Urothelium cell line (cell line): ENCODE results near the gene SLC38A1.
"Not testable (repeated sequence)": the region's sequence is repeated elsewhere in the genome, so short reads cannot be mapped to it uniquely, and the experiment has no call there.

Experiments
- DNase-seq: peaks from one replicate; pipeline ENCODE4 v3.0.0; 2011; ENCODE audit warnings: low spot score, mixed read lengths
- FAIRE-seq: peaks from 2 replicates; lab custom pipeline; 2011; peaks lifted over from hg19 to GRCh38; lab: Jason Lieb, UNC

SLC38A1 gene

DNA sequence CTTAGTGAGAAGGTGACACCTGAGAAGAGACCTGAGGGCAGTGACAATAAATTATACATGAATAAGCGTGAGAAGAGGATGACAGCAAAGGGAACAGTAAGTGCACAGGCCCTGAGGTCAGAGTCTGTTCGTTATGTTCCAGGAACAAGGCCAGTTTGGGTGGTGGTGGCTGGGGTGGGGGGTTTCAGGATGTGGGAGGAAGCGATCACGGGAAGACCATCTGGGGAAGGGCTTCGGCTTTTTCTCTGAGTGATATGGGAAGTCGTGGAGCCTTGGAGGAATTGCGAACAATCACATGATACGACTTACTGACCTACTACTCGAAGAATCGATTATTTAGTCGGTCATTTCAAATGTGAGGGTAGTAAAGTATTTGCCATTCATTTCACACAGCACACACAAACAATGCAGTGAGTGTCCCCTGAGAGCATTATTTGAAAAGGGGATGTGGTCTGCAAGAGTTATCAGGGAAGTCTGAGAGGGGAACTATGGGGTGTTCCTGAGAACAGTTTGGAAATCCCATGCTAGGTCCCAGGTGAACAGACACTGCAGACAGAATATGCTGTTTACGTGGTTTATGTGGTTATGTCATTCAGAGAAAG lies 94.7 kb downstream of the SLC38A1 start:
- no peak for DNase-seq
- FAIRE-seq: no peak

- DNase-seq (no peak), FAIRE-seq (no peak)
Observed at GRCh38 chr12:46168426-46168825, 100.4 kb downstream of the SLC38A1 start.

GRCh38 chr12:46167412-46167811 lies 101.4 kb downstream of the SLC38A1 start:
- FAIRE-seq (no peak), DNase-seq (no peak)

- no peak for DNase-seq
- FAIRE-seq: no peak
Observed at GRCh38 chr12:46165191-46165590, 103.7 kb downstream of the SLC38A1 start.

GRCh38 chr12:46164186-46164761 lies 104.6 kb downstream of the SLC38A1 start:
- DNase-seq: no peak
- no peak for FAIRE-seq

DNA sequence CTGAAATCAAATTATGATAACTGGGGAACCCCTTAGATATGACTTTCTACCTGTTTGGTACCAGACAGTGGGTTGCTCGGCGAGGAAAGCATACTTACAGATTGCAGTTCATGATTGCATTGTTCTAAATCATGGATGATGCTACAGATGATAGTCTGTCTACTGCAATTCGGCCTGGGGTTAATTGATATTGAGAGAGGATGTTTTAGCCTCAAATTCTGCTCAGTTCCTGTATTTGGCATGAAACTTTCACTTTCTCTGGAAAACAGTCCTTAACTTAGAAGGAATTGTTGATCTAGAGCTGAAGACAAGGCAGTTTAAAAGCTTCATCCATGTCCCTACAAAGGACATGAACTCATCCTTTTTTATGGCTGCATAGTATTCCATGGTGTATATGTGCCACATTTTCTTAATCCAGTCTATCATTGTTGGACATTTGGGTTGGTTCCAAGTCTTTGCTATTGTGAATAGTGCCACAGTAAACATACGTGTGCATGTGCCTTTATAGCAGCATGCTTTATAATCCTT lies 106.2 kb downstream of the SLC38A1 start:
- not testable (repeated sequence) for FAIRE-seq, DNase-seq

- FAIRE-seq (no peak), DNase-seq (no peak)
Observed at GRCh38 chr12:46160981-46161690, 107.7 kb downstream of the SLC38A1 start.

DNA sequence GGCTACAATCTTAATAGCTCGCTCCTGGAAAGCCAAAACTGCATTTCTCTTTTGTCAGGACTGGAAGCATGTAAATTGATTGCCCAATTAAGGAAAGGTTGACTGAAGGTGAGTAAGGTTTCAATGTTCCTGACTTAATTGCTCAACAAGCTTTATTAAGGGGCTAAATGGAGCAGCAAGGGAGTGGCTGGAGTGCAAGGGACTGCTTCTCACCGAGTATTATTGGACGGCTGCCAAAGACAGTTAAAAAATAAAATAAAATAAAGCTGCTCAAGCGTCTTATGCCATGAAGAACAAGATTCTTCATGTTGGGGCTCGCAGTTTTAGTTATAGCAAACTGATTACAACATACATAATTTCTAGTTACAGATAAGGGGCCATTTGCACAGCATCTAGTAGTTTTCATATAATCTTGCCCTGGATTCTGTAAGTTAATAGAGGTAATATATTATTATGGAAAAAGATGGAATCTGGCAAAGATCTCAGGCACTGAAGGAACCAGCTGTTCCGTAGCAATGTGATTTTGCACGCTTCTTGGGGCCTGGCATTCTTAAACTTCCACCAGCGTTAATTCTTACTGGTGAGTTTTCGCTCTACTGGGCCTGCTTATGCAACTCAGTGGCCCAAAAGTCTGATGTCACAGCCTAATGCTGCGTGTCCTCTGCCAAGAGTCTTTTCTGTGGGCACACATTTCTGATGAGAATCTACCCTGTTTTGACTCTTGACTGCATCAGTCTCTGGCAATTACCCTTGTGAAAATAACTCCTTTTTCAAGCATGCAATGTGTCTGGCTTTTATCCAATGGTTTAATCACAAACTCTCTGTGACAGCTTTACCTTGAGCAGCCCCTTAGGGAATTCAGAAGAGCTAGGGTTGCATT lies 108.5 kb downstream of the SLC38A1 start:
- DNase-seq (no peak), FAIRE-seq (no peak)

- no peak for DNase-seq
- FAIRE-seq: no peak
Observed at GRCh38 chr12:46159309-46159901, 109.4 kb downstream of the SLC38A1 start.

- DNase-seq: no peak
- no peak for FAIRE-seq
Observed at GRCh38 chr12:46158501-46158900, 110.3 kb downstream of the SLC38A1 start.

DNA sequence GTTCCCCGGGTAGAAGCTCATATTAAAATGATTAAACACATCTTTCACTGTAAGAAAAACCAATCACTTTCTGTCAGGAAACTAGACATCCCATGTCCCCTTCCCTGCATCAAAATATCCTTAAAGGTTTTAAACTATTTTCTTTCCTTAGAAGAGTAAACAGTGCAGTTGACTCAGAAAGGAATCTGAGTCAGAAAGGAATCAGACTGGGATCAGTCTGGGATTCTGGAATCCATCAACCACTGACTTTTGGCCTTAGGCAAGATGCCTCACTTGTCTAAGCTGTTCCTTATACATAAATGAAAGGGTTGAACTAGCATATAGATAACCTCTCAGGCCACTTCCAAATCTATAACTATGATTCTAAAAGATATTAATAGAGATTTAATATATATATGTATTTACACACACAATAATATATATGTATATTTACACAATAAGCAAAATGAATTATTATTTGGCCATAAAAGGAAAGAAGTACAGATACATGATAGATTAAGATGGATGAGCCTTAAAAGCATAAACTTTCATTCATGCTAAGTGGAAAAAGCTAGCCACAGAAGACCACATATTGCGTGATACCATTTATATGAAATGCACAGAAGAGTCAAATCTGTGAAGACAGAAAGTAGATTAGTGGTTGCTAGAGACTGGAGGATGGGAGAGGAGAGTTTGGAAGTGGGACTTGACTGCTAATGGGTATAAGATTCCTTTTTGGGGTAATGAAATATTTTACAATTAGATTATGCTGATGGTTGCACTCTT lies 114.4 kb downstream of the SLC38A1 start:
- peak; percentile 12 for DNase-seq
- FAIRE-seq: no peak

DNA sequence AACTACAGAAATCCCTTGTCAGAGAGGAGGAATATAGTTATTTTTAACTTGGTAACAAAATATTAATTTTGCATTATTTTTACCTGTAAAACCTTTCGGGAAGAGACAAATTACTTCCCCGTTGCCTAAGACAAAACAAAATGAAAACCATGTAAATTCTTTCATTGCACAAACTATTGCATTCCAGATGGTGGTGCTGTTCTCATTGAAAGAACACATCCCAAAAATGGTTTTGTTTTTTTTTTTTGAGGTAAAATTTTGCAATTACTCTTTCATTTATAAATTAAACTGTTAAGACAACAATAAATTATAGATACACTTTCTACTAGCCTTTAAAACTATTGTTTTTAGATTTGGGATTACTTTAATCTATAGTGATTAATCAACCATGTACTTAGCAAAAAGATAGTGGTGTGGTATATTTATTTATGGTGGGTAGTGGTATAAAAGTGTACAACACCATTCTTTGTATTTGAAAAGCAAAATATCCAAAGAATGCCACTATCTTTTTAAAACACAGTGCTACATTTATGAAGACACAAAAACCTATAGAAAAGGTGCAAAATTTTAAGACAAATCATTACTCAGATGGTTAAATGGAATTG lies 115.5 kb downstream of the SLC38A1 start:
- FAIRE-seq (no peak), DNase-seq (peak; percentile 13)

GRCh38 chr12:46152456-46152855 lies 116.4 kb downstream of the SLC38A1 start:
- no peak for FAIRE-seq
- DNase-seq: no peak

- FAIRE-seq (no peak), DNase-seq (no peak)
Observed at GRCh38 chr12:46150735-46151134, 118.1 kb downstream of the SLC38A1 start.

GRCh38 chr12:46149905-46150304 lies 118.9 kb downstream of the SLC38A1 start:
- FAIRE-seq (no peak), DNase-seq (no peak)

DNA sequence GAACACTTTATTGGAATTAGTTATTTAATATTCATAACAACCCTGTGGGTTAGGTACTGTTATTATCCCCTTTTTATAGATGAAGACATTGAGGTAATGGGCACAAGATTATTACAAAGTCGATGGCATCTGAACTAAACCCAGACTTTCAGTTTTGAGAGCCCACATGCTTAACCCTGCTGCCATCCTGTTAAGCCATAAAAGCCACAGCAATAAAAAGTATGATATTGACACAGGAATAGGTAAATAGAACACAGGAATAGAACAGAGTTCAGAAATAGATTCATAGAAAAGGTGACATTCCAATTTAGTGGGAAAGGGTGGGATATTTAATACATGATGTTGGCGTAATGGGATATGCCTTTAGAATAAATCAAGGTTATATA lies 119.8 kb downstream of the SLC38A1 start:
- FAIRE-seq: no peak
- no peak for DNase-seq

- FAIRE-seq: no peak
- DNase-seq: no peak
Observed at GRCh38 chr12:46148327-46149078, 120.3 kb downstream of the SLC38A1 start.

DNA sequence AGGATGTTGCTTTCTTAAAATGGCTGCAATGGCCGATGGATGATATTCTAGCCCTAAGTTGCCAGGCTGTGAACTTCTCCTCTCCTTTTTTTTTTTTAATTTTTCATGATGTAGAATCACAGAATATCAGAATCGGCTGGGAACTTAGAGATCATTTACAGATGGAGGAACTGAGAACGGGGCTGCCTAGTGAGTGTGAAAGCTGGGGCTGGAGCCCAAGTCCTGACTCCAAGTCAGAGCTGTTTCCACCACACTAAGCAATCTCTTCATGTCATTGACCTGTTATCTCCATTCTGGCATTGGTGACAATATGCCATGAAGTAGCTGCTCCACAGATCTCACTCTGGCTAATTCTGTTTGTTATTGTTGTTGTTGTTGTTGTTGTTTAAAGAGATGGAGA lies 121.7 kb downstream of the SLC38A1 start:
- DNase-seq: no peak
- no peak for FAIRE-seq

DNA sequence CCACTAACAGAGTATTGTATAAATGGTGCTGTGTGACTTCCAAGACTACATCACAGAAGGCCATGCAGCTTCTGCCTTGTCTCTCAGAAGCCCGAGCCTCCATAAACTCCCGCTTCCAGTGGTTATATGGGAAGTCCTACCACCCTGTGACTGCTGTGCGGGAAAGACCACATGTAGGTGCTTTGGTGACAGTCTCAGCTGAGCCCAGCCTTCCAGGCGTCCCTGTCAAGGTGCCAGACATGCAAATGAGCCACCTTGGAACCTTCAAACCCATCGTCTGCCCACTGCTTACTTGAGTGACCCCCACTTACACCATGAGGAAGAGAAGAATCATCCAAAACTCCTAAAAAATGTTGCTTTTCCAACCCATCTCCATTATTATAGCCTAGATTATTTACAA lies 123.0 kb downstream of the SLC38A1 start:
- DNase-seq (no peak), FAIRE-seq (no peak)
